Right ventricle myocardium inferior (tissue), 1 donor: Measurements from ENCODE around the gene STIP1. TPM values are rescaled to one million over a fixed set of nuclear protein-coding genes. Genes with fewer than 3 reads are reported as not detected.
A peak's percentile ranks its signal among the peaks of the same experiment; 100 is the strongest.
"Not testable (repeated sequence)": the region's sequence is repeated elsewhere in the genome, so short reads cannot be mapped to it uniquely, and the experiment has no call there.

Experiments
- ATAC-seq: fragments of 200-7000 bp; cut with Tn5 transposase; one replicate; pipeline ENCODE4 v1.9.1; 2020; ENCODE audit warnings: mild to moderate bottlenecking, moderate library complexity
- DNase-seq: peaks from one replicate; pipeline ENCODE4 v3.0.0; 2021; ENCODE audit errors: missing footprints
- intact Hi-C: fragments of 100-400 bp; cut with DNase I; formaldehyde crosslinking; loops from one replicate; pipeline ENCODE4 v1.11.0; 2022
- total RNA-seq: library from RNA; stranded (reverse); fragmentation: NEBNext Ultra II Directional; extraction: Animal tissue kit (Norgen Biotek cat#: 25700); gene quantifications from one replicate; pipeline ENCODE4 v1.2.1, GENCODE V29; 2021
- donor health status: DM: no; HTN: yes; CAD: no; lungs with severe emphysema.

STIP1 gene
- total RNA-seq, 1 donor from 2014 or later, result 124 TPM

DNA sequence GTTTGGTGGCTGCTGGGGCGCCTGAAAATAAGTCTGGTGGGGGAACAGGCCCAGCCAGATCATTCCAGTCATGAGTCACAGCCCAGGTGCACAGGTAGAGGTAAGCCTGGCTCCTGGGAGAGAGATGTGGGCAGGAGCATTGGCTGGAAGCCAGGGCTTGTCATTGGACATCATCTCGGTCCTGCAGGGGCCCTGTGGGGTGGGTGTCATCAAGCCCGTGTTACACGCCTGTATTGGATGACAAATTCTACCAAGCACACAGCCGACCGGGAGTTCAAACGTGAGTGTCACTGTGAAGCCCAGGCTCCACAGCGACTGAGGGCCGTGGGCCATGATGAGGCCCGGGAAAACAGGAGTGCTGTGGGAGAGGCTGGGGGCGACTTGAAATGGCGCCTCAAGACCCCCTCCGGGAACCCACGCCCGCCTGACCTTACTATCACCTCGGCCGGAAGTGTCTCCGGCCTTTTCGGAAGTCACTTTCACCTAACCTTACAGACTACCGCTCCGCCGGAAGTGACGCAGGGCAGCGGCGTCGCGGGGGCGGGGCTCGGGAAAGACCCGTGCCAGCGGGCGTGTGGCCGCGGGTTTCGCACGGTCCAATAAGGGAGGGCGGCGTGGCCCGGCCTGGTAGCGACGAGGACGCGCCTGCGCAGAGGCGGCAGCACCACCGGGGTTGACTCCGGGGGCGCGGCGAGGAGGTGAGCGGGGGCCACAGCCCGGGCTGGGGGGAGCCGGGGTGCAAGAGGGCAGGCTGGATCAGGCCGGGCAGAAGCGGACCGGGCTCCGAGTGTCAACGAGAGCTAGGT is 54.7 kb downstream of the STIP1 start, which contains the start of gene FKBP2:
TSS of gene FKBP2 (plus strand) at position 661 of the 806 bp plus-strand sequence. CDS start 1,293 bp downstream, outside the sequence.
- intact Hi-C loops, result loop anchor here (2.0 kb wide), 1 partner anchor 64 kb away; the partner anchor contains the start of gene ESRRA
- DNase-seq (peak; percentile 99), ATAC-seq (peak; percentile 81)

DNA sequence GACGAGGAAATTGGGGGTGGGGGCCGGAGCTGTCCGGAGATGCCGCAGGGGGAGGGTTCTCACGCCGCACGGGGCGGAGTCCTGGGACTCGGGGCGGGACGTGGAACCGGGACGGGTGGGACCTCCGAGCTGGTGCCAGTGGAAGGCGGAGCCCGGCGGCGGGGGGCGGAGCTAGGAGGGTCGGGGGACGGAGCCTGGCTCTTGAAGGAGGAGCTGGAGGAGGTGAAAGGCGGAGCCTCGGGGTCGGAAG is 55.2 kb downstream of the STIP1 start:
- DNase-seq (peak; percentile 99), ATAC-seq (peak; percentile 90)
- intact Hi-C loops, result loop anchor here (2.0 kb wide), 1 partner anchor 64 kb away; the partner anchor contains the start of gene ESRRA

DNA sequence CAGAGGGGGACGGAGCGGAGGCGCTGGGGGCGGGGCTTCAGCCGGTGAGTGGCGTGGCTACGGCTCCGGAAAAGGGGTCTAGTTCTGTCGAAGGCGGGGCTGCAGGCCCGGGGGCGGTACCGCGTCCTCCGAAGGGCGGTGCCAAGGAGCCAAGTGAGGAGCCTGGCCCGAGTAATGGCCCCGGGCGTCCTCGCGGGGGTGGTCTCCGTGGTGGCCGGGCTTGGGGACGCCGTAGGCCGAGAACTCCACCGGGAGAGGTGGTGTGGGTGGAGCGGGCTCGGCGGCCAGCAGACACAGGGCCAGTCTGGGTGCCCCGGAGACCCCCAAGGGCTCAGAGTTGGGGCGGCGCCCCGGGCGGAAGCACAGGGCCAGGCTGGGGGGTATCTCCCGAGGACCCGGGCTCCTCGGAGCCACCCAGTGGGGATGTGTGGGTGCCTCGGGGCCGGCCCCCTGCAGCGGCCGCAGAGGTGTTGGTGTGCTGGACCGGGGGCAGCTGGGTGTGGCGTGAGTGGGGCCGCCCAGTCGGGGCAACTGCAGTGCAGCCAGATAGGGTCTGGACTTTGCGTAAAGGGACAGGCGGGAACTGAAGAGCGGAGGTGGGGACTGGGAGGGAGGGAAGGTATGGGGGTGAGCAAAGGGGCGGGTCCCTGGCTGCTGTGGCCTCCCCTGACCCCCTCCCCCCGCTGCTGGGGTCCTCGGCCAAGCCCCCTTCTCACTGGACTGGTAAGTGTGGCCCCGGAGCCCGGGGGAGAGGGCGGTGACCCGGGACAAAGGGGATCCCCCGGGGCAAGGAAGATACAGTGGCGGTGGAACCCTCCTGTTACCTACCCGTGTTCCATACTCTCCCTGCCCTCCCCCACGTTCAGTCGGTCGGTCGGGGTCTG is 55.8 kb downstream of the STIP1 start:
- intact Hi-C loops, result loop anchor here (2.0 kb wide), 1 partner anchor 63 kb away; the partner anchor contains the start of gene ESRRA
- DNase-seq (no peak), ATAC-seq (peak; percentile 4)

DNA sequence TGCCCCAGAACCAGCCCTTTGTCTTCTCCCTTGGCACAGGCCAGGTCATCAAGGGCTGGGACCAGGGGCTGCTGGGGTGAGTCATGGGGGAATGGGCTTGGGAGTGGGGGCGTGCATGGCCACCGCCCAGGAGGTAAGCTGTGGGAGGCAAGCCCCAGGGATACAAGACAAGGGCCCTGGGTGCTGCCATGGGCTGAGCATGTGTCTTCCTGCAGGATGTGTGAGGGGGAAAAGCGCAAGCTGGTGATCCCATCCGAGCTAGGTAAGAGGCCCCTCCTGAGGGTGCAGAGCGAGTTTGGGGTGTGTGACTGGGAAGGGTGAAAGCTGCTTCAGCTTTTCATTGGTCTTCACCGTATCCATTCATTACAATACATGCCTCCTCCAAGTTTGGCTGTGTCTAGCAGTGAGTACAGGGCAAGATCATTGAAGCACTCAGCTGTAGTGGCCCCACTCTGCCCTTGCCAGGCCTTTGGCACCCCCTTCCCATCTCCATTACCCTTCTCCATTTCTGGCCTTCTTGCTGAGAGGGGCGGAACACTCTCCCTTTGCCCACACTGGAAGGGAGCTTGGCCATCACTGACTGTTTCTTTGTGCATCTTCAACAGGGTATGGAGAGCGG is 57.4 kb downstream of the STIP1 start:
- ATAC-seq (no peak), DNase-seq (no peak)
- intact Hi-C loops, result no loop called here

DNA sequence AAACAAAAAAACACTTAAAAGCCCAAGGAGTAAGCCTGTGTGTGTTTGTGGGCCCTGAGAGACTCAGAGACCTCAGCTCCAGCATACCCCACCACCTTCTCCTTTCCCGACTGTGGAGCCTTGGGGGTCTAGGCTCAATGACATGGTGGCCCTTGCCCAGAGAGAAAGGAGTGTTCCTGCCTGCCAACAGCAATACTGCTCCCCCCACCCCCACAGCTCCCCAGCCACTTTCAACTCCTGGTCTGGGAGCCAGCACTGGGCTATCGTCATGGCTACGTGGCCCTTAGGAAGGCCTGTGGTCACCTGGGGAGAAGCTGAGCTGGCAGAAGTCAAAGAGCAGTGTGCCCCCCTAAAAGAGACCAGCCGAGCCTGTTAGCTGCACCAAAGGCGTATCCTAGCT is 58.1 kb downstream of the STIP1 start:
- intact Hi-C loops, result no loop called here
- ATAC-seq (no peak), DNase-seq (no peak)

DNA sequence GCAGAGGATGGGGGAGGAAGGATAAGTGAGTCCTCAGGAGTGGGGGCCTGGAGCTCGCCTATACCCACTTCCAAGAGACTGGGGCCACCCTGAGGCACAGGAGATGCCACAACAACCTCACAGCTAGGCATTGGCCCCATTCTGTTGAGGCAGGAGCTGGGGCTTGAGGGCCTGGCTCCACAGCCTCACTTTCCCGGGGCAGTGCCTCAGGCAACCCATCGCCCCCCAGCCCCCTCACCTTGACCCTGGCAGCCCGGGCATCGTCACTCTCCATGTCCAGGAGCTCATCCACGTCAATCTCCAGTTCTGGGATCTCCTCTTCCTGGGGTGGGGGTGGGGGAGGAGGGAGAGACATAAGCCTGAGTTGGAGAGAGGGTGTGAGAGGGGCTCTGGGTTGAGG is 59.0 kb downstream of the STIP1 start:
- DNase-seq (no peak), ATAC-seq (no peak)
- intact Hi-C loops, result no loop called here

DNA sequence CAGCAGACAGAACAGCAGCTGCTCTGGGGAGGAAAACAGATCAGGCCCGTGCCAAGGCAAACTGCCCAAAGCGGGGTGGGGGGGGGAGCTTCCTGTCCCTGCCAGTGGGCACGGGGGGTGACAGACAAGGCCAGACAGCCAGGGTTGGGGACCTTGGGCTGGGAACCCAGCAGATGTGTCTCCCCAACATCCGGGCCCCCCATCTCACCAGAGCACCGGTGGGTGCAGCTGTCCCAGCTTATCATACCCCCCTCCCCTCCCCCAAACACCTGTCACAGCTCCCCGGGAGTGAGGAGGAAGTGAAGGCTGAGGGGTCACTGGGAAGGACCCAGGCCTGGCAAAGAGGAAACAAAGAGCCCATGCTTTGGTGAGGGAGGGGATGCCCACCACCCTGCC is 59.4 kb downstream of the STIP1 start:
- intact Hi-C loops, result no loop called here
- no peak for ATAC-seq
- DNase-seq, result no peak

DNA sequence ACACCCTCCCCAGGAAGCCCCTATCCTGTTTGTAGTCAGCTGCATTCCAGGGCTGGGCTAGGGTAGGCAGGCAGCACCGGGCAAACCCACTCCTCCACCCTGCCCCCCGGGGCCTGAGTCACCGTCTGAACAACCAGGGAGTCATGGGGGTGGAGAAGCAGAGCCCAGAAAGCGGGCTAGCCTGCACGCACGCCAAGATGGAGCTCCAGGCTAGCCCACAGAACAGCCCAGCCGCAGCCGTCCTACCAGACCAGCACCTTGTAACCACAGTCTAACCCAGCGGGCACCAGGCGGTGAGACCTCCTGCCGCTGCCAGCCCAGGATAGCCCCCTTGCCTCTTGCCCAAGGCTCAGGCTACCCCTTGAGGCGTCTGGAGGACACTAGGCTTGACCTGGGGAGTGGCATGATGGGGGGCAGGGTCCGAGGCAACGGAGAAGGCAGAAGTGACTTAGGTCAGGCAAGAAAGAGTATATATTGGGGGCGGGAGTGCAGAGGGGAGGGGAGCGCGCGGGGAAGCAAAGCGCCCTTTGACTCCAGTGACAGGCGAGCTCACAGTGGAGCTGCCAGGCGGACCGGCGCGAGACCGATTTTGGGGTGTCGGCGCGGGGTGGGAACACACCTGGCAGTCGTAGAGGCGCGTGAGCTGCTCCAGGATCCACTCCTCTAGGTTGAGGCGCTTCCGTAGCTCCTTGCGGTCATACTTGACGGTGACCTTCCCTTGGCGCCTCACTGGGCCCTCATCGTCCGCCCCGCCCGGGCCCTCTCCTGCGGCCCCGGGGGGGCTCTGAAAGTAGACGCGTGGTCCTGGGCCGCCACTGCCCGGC is 60.0 kb downstream of the STIP1 start:
- intact Hi-C loops, result no loop called here

DNA sequence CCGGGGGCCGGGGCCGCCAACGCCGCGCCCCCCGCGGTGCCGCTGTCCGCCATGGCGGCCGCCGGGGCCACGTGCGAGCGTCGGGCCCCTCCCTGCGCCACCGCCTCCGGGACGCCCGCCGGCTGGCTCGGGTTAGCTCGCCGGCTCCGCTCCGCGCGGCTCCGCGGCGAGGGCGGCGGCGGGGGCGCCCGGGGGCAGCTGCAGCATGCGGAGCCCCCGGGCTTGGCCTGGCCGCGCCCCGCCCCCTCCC is 60.6 kb downstream of the STIP1 start:
- intact Hi-C loops, DNase-seq, ATAC-seq: not testable (repeated sequence)

More for the DNA sequence above, 60.0 kb downstream of the STIP1 start:
- ATAC-seq, result no peak
- peak; percentile 83 for DNase-seq

DNA sequence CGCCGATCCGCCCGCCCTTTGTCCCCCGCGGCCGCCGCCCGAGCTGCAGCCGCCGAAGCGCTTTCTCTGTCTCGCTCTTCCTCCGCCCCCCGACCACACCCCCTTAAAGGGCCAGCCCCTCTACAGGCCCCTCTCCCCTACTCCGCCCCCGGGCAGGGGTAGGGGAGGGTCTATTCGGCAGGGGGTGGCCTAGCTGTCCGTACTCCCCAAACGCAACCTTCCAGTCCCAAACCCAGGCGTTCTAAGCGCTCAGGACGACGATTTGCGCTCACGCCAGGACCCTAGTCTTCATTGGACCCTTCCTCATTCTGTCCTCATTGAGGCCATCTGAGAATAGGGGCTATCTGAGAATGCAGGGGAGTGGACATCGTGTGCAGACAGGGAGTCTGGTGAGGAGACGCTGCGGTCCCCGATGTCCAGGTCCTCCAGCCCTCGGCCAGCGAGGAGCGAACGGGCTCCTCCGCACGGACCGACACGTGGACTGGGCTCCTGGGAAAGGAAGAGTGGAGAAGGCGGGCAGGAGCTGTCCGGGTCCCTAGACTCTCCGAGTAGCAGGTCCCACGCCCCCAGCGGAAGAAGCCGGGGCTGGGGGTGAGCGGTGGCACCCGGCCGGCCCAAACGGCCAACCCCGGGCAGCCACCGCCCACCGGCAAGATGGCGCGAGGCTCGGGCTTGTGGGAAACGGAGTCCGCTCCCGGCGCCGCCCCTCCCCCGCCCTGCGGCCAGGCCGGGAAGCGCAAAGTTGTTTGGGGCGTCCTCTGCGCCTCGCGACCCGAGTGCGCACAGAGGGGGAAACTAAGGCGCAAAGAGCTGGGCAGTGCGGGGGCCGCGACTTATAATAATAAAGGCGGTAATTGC is 61.1 kb downstream of the STIP1 start, which contains the start of gene PPP1R14B:
TSS of gene PPP1R14B (minus strand) at position 73 of the 858 bp plus-strand sequence. CDS start 270 bp downstream, outside the sequence.
- intact Hi-C loops, result no loop called here
- ATAC-seq, result peak; percentile 73
- peak; percentile 95 for DNase-seq

DNA sequence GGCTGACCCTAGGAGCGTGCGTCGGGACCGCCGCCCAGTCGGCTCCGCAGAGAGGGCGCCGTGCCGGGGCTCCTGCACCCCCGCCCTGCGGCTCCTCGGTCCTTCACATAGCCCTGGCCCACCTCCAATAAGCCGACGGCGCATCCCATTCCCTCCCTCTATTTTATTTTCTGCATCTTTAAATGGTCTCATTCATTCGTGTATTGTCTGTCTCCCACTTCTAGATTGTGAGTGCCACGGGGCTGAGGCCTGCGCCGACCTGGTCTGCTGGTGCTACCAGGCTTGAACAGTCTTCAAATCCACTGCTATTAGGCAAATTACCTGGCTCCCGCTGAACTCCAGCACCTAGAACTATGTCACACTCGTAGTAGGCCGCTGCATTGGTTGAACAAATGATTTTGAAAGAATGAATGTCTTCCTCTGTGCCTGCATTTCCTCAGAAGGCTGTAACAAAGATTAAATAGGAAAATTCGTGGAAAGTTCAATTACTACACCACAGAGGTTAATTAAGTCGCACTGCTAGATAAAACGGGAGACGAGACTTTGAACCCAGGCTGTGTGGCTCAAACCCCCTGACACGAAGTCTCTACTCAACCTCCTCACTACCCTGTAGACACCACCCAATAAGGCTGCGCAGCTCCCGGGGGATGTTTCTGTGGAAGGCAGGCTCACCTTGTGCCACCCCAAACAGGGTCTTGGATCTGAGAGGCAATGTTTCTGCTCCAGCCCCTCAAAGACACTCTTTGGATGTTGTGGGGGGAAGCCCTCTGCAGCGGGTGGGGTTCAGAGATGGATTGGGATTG is 62.0 kb downstream of the STIP1 start:
- intact Hi-C loops, result loop anchor here (2.0 kb wide), 1 partner anchor 21 kb away; no protein-coding TSS in a partner anchor
- DNase-seq (no peak), ATAC-seq (no peak)

DNA sequence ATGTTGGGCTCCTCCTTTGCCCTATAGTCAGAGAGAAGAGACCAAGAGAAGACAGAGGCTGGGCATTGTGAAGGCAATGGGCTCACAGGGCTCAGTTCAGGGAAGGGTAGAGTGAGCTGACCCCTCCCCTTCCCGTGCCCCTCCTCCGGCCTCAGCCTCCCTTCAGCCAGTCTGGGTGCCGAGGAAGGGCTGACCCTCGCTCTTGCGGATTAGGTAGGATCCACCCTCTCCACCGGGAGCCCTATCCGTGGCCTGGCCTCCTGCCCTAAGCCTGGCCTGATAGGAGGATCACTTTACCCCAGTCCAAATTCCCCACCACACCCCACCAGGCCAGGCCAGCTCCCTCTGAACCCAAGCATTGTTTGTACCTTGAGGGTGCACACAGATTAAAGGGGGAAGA is 62.6 kb downstream of the STIP1 start:
- DNase-seq (no peak), ATAC-seq (no peak)
- intact Hi-C loops, result loop anchor here (2.0 kb wide), 1 partner anchor 20 kb away; no protein-coding TSS in a partner anchor

DNA sequence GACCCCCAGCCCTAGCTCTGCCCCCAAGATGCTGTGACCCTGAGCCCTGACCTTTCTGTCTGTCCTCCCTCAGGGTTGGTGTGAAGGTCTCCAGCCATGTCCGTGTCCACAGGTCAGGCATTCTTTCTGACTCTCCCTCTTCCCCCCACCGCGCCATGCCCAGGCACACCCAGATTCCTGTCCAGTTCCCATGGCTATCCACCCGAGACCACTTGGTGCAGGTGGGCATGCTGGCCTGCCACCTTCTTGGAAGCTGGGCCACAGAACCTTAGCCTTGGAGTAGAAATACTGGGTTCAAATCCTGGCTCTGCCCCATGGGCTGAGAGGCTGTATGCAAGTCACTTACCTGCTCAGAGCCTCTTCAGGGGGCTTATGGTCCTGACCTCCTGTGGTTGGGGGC is 63.1 kb downstream of the STIP1 start:
- intact Hi-C loops, result loop anchor here (2.0 kb wide), 1 partner anchor 20 kb away; no protein-coding TSS in a partner anchor
- ATAC-seq (no peak), DNase-seq (no peak)

DNA sequence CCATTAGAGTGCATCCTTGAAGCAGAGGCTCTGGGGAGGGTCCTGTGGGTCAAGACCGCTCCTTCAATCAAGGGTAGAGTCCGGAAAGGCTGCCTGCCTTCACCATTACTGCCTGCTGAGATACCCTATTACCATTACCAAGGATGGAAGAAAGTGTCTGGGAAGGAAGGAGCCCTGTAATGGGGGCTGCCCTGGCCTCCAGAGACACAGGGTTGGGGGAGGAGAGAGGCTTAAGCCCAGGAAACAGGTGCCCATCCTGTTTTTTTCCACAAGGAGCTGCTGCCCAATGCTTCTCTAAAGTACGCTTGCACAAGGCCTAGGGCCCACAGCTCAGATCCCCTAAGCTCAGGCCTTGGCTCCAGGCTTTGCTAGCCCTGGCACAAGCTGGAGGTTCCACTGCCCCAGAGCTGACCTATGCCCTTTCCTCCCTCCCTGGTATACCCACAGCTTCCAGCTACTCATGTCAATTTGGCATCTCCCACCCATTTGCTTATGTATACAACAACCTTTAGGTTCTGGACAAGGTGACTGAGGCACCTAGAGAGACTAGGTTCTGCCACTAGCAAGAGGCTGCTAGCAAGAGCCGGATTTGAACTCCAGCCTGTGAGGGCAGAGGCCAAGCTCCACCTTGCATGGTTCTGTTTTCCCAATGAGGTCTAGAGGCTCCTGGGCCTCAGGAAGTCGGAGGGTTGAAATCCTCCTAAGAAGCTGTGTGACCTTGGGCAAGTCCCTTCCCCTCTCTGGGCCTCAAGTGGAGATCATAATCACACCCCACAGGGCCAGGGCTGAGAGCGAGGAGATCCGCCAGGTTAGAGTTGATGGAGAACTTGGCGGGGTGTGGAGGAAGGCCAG is 63.8 kb downstream of the STIP1 start:
- intact Hi-C loops, result loop anchor here (2.0 to 5.0 kb wide), 2 partner anchors 19 to 53 kb away; partner anchors contain the start of gene CATSPERZ
- no peak for ATAC-seq

DNA sequence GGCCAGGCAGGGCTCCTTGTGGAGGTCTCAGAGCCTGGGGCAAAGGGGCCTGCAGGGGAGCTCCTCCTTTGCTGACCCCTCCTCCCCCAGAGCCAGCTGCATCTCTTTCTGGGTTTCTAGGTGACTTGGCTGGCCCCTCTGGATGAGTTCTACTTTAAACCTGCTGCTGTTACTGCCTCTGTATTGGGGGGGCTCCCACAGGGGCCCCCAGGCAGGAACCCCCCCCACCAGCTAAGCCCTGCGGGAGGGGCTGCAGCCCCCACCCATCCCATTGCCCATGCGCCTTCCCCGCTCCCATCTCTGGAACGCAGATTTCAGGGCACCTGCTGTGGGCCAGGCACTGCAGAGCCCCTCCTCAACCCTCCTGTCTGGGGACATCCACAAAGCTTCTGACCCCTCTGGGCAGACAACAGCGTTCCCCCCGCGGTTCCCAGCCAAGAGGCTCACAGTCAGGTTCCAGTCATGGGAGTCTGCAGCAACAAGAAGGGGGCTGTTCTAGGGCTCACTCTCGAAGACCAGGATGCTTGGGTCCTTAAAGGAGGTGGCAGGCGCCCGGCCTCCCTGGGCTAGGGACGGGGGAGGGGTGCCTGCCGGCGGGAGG is 64.5 kb downstream of the STIP1 start:
- DNase-seq, result no peak
- no peak for ATAC-seq
- intact Hi-C loops, result loop anchor here (5.0 kb wide), 1 partner anchor 52 kb away; the partner anchor contains the start of gene CATSPERZ

More for the DNA sequence above, 63.8 kb downstream of the STIP1 start:
- no peak for DNase-seq
